ENCODE measurements around the gene CAPNS1. TPM values are rescaled to one million over a fixed set of nuclear protein-coding genes. Genes with fewer than 3 reads are reported as not detected.

The CAPNS1 gene
- total and polyA plus RNA-seq, 9 of the 15 experiments (the other 6 are each of a cell fraction or from before 2014, with no cell fraction given), result 77.9 to 576 (median 258) TPM

GRCh38 chr19:36142046-36142445 is 2.2 kb downstream of the CAPNS1 start:
- CTCF ChIA-PET (ENCODE audit: low intra/inter-chr PET ratio), result no interaction called here
- Histone ChIP-seq H3K79me2 (ENCODE audit: control insufficient read depth, insufficient read depth, low read length) (peaks cover 26% of the 10 kb centered on the region), H3K4me2 (ENCODE audit: insufficient read depth, low read length) (no peak overlapping the region), H4K20me1 (replicated peaks; ENCODE audit: control insufficient read depth, insufficient read depth, low read length) (peaks cover 11% of the 10 kb centered on the region), H3K9me3 (replicated peaks; ENCODE audit: control insufficient read depth, insufficient read depth, low read depth, low read length) (no peaks in the 10 kb centered on the region), H3K4me3 (peak overlapping the region; percentile 95; the same call in 1 of the 2 replicates), H3K36me3 (ENCODE audit: control insufficient read depth, insufficient read depth, low read length) (peaks cover 50% of the 10 kb centered on the region), H3K9ac (ENCODE audit: insufficient read depth in 1 of 2, low read depth in 2 of 2, low read length in 2 of 2) (peak overlapping the region in 1 of 2 experiments; percentile 75; a peak in 1 of 4 replicates), H3K9me1 (ENCODE audit: control insufficient read depth, insufficient read depth, low read length) (peaks cover 8% of the 10 kb centered on the region), H3K4me1 (replicated peaks in 1 of 2; ENCODE audit: control insufficient read depth in 2 of 2, insufficient read depth in 2 of 2, low read length in 2 of 2) (peaks cover 8 to 25% of the 10 kb centered on the region in 2 experiments), H3K27me3 (ENCODE audit: control insufficient read depth in 2 of 2, insufficient read depth in 2 of 2, low read length in 2 of 2) (no peaks in the 10 kb centered on the region), H2AFZ (ENCODE audit: low read depth, low read length) (no peak overlapping the region), H3K27ac (ENCODE audit: extremely low read depth, low read depth, low read length) (no peak overlapping the region)
- BruUV-seq (replicated peaks), result no TSS peak
- POLR2A ChIA-PET, result no interaction called here
- no peak for TF ChIP-seq EP300 (IDR thresholded peaks at IDR 0.05; ENCODE audit: low read length)
- TF ChIP-seq CAMTA2 (CRISPR knock-in tag; conservative IDR thresholded peaks at IDR 0.05), result no peak
- no peak for TF ChIP-seq TBP (optimal IDR thresholded peaks at IDR 0.05; ENCODE audit: low read depth, low read length)
- no peak for TF ChIP-seq ZNF57 (CRISPR knock-in tag; IDR thresholded peaks at IDR 0.05)
- FAIRE-seq, result no peak
- no peak for DNase-seq (ENCODE audit: extremely low read depth in 1 of 4, low spot score in 3 of 4)
- intact Hi-C loops (cut with micrococcal nuclease), result no loop called here
- no peak for ATAC-seq
- in situ Hi-C loops (cut with MboI), result no loop called here
- 97% methylated on average over 5 of the region's 14 CpGs for WGBS (ENCODE audit: insufficient coverage, low coverage, missing lambda C conversion rate)

DNA sequence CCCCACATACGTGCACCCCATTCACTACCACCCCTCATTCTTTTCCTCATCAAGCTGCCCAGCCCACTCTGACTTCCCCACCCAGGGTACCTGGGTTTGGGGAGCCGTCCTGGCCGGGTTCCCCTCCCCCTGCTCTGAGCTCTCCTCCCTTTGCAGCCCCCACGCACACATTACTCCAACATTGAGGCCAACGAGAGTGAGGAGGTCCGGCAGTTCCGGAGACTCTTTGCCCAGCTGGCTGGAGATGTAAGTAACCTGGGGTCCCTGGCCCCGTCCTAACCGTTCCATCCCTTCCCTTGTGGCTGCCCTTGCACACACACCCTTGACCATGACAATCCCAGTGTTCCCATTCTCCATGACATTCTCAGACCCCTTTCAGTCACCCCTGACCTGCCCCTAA is 2.6 kb downstream of the CAPNS1 start:
- H2AFZ ChIP-seq (ENCODE audit: low read depth, low read length), result no peak overlapping the region
- ATAC-seq, result no peak
- in situ Hi-C loops (cut with MboI), result no loop called here
- 95% methylated on average over 9 of the region's 9 CpGs for WGBS (ENCODE audit: insufficient coverage, low coverage, missing lambda C conversion rate)
- H3K9me3 ChIP-seq (replicated peaks; ENCODE audit: control insufficient read depth, insufficient read depth, low read depth, low read length), result no peaks in the 10 kb centered on the region
- BruUV-seq (replicated peaks), result no TSS peak
- H3K9me1 ChIP-seq (ENCODE audit: control insufficient read depth, insufficient read depth, low read length), result peaks cover 8% of the 10 kb centered on the region
- H3K27ac ChIP-seq (ENCODE audit: extremely low read depth, low read depth, low read length), result no peak overlapping the region
- FAIRE-seq, result no peak
- H3K79me2 ChIP-seq (ENCODE audit: control insufficient read depth, insufficient read depth, low read length), result peaks cover 26% of the 10 kb centered on the region
- H4K20me1 ChIP-seq (replicated peaks; ENCODE audit: control insufficient read depth, insufficient read depth, low read length), result peaks cover 11% of the 10 kb centered on the region
- peaks cover 7 to 25% of the 10 kb centered on the region in 2 experiments; a peak in 4 of 5 replicates for H3K4me1 ChIP-seq (replicated peaks in 1 of 2; ENCODE audit: control insufficient read depth in 2 of 2, insufficient read depth in 2 of 2, low read length in 2 of 2)
- no peaks in the 10 kb centered on the region for H3K27me3 ChIP-seq (ENCODE audit: control insufficient read depth in 2 of 2, insufficient read depth in 2 of 2, low read length in 2 of 2)
- ChIA-PET CTCF (ENCODE audit: low intra/inter-chr PET ratio) (no interaction called here), POLR2A (no interaction called here)
- intact Hi-C loops (cut with micrococcal nuclease), result no loop called here
- no peak overlapping the region for H3K9ac ChIP-seq (ENCODE audit: insufficient read depth in 1 of 2, low read depth in 2 of 2, low read length in 2 of 2)
- no peak overlapping the region for H3K4me2 ChIP-seq (ENCODE audit: insufficient read depth, low read length)
- H3K4me3 ChIP-seq, result no peak overlapping the region
- H3K36me3 ChIP-seq (ENCODE audit: control insufficient read depth, insufficient read depth, low read length), result peaks cover 53% of the 10 kb centered on the region
- TF ChIP-seq MYNN (IDR thresholded peaks at IDR 0.05), result no peak
- no peak for TF ChIP-seq MYNN (CRISPR knock-in tag; IDR thresholded peaks at IDR 0.05)
- no peak for TF ChIP-seq CHD4 (IDR thresholded peaks at IDR 0.05; ENCODE audit: insufficient read depth, insufficient replicate concordance, low read depth, low read length, poor library complexity, severe bottlenecking)
- no peak for TF ChIP-seq FOSL1 (tag; conservative IDR thresholded peaks at IDR 0.05)
- no peak for TF ChIP-seq SRSF9 (IDR thresholded peaks at IDR 0.05; ENCODE audit: borderline replicate concordance, low read depth, low read length)
- no peak for DNase-seq (ENCODE audit: extremely low read depth in 1 of 4, low spot score in 3 of 4)

Data from K562 (cell line).